Bronchial epithelial cell (primary cell): ENCODE results near the gene DHRS12. TPM values are rescaled to one million over a fixed set of nuclear protein-coding genes. Genes with fewer than 3 reads are reported as not detected.

Experiments used
- DNase-seq: peaks from one replicate; pipeline ENCODE4 v3.0.0-alpha.2; 2010; ENCODE audit warnings: low read depth
- FAIRE-seq: peaks from 2 replicates; lab custom pipeline; 2011; peaks lifted over from hg19 to GRCh38; lab: Jason Lieb, UNC
- H3K27me3 ChIP-seq: 2 replicates; pipeline ENCODE4 v1.5.1; 2011; ENCODE audit warnings: low read length; ENCODE audit not compliant: control insufficient read depth, insufficient read depth
- H3K36me3 ChIP-seq: 2 replicates; pipeline ENCODE4 v1.5.1; 2011; ENCODE audit warnings: low read length; ENCODE audit not compliant: control insufficient read depth, insufficient read depth
- H3K4me3 ChIP-seq: 2 replicates; pipeline ENCODE4 v1.5.1; 2011; ENCODE audit warnings: mild to moderate bottlenecking, low read depth, low read length, control low read depth
- CTCF ChIP-seq: IDR thresholded peaks from 2 replicates; pipeline ENCODE4 v1.5.1; 2011; ENCODE audit warnings: mild to moderate bottlenecking, moderate library complexity, low read length, control low read depth, inconsistent platforms; ENCODE audit not compliant: insufficient read depth, severe bottlenecking
- total RNA-seq: library from RNA; depleted of rRNA; stranded (reverse); fragments of >200 nt; gene quantifications from 2 replicates; pipeline ENCODE4 v1.2.1, GENCODE V29; 2014

The DHRS12 gene
- total RNA-seq, 1 donor from 2014 or later, result 2.4 TPM

GRCh38 chr13:51811920-51812451, 8.0 kb upstream of the DHRS12 start:
- FAIRE-seq (no peak), DNase-seq (peak; percentile 40)
- Histone ChIP-seq H3K27me3 (peaks cover 8% of the 10 kb centered on the region), H3K36me3 (no peaks in the 10 kb centered on the region), H3K4me3 (no peak overlapping the region)
- TF ChIP-seq CTCF, result no peak

- DNase-seq, result no peak
- no peak overlapping the region for H3K4me3 ChIP-seq
- peaks cover 5% of the 10 kb centered on the region for H3K27me3 ChIP-seq
- no peak for FAIRE-seq
- H3K36me3 ChIP-seq, result no peaks in the 10 kb centered on the region
- TF ChIP-seq CTCF, result no peak
Observed at GRCh38 chr13:51811046-51811445, 7.1 kb upstream of the DHRS12 start.

GRCh38 chr13:51808811-51809210, 4.8 kb upstream of the DHRS12 start:
- Histone ChIP-seq H3K4me3 (no peak overlapping the region), H3K27me3 (no peaks in the 10 kb centered on the region), H3K36me3 (no peaks in the 10 kb centered on the region)
- no peak for DNase-seq
- TF ChIP-seq CTCF, result no peak
- no peak for FAIRE-seq

- H3K36me3 ChIP-seq, result no peaks in the 10 kb centered on the region
- DNase-seq (no peak), FAIRE-seq (no peak)
- no peaks in the 10 kb centered on the region for H3K27me3 ChIP-seq
- H3K4me3 ChIP-seq, result no peak overlapping the region
- no peak for TF ChIP-seq CTCF
Observed at GRCh38 chr13:51807041-51807440, 3.1 kb upstream of the DHRS12 start.

GRCh38 chr13:51806566-51806965, 2.6 kb upstream of the DHRS12 start:
- FAIRE-seq, result no peak
- peak; percentile 37 for DNase-seq
- Histone ChIP-seq H3K4me3 (no peak overlapping the region), H3K27me3 (no peaks in the 10 kb centered on the region), H3K36me3 (no peaks in the 10 kb centered on the region)
- no peak for TF ChIP-seq CTCF

GRCh38 chr13:51805925-51806324, 2.0 kb upstream of the DHRS12 start:
- no peak for DNase-seq
- TF ChIP-seq CTCF, result no peak
- no peaks in the 10 kb centered on the region for H3K36me3 ChIP-seq
- no peaks in the 10 kb centered on the region for H3K27me3 ChIP-seq
- no peak overlapping the region for H3K4me3 ChIP-seq
- FAIRE-seq, result no peak
